ENCODE measurements around the gene TCTN3. TPM values are rescaled to one million over a fixed set of nuclear protein-coding genes. Genes with fewer than 3 reads are reported as not detected.

TCTN3 gene
- total RNA-seq, 1 experiment from 2014 or later = 41.7 TPM

DNA sequence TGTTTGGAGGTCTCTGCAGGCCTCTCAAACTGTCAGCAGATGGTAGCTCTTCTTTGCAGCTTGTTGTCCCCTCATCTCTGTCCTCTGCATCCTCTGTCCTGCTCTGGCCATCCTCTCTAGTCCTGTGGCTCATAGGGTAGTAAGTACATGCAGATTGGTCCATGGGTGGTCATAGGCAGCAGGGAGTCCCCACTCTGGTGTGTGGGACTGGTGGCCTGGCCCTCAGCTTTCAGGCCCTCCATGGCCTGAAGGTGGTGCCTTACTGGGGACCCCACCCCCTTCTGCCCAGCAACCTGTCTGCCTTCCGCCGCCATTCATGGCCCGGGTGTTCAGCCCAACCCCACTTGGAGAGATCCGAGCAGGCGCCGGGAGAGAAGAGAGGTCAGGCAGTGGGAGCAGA is 12.8 kb upstream of the TCTN3 start:
- CTCF ChIA-PET = interaction anchor here (1.8 kb wide), 1 partner anchor 13 kb away, joined by 4 read pairs; the partner anchor contains the start of gene TCTN3
- DNase-seq (ENCODE audit: low read depth, low spot score) (no peak), ATAC-seq (no peak)
- Histone ChIP-seq H3K4me3 (replicated peaks in 1 of 2; ENCODE audit: low read depth in 1 of 2, low read length in 2 of 2) (no peak overlapping the region), H2AFZ (ENCODE audit: low read depth, low read length, poor library complexity, severe bottlenecking) (no peak overlapping the region), H3K4me1 (ENCODE audit: control insufficient read depth in 1 of 2, insufficient read depth in 2 of 2, low read length in 2 of 2) (no peaks in the 10 kb centered on the region), H3K9me2 (ENCODE audit: insufficient read depth) (no peaks in the 10 kb centered on the region), H3K27me3 (ENCODE audit: insufficient read depth, low read length) (no peaks in the 10 kb centered on the region), H3K79me2 (ENCODE audit: insufficient read depth, low read length) (no peaks in the 10 kb centered on the region), H3K36me3 (ENCODE audit: control insufficient read depth in 1 of 2, insufficient read depth in 2 of 2, low read length in 2 of 2) (no peaks in the 10 kb centered on the region), H3K27ac (ENCODE audit: low read depth, low read length) (no peak overlapping the region), H4K20me1 (ENCODE audit: insufficient read depth) (no peaks in the 10 kb centered on the region), H3K9me3 (ENCODE audit: control insufficient read depth in 1 of 2, insufficient read depth in 1 of 2, low read depth in 1 of 2, low read length in 2 of 2) (no peaks in the 10 kb centered on the region; a peak in 1 of 4 replicates), H3K4me2 (ENCODE audit: low read length) (no peak overlapping the region), H3K9ac (ENCODE audit: low read length) (no peak overlapping the region)
- BruUV-seq (replicated peaks) = no TSS peak
- intact Hi-C loops (cut with micrococcal nuclease) = no loop called here
- TF ChIP-seq TCF7L2 (IDR thresholded peaks at IDR 0.05; ENCODE audit: borderline replicate concordance, extremely low read depth, insufficient read depth, insufficient read length) (no peak), CBX3 (IDR thresholded peaks at IDR 0.05; ENCODE audit: low read depth) (no peak), SRF (IDR thresholded peaks at IDR 0.05; ENCODE audit: low read depth) (no peak), ELF1 (IDR thresholded peaks at IDR 0.05; ENCODE audit: borderline replicate concordance, low read depth) (no peak), CEBPB (IDR thresholded peaks at IDR 0.05; ENCODE audit: low read depth) (no peak), POLR2AphosphoS5 (IDR thresholded peaks at IDR 0.05; ENCODE audit: low read depth, low read length) (no peak), ZFX (IDR thresholded peaks at IDR 0.05) (no peak), EZH2 (IDR thresholded peaks at IDR 0.05) (no peak), YY1 (IDR thresholded peaks at IDR 0.05; ENCODE audit: extremely low read depth, insufficient replicate concordance, low read depth, low read length) (no peak), FOSL1 (IDR thresholded peaks at IDR 0.05; ENCODE audit: low read depth) (no peak), JUND (IDR thresholded peaks at IDR 0.05) (no peak)
- TF ChIP-seq, protein P1, sequence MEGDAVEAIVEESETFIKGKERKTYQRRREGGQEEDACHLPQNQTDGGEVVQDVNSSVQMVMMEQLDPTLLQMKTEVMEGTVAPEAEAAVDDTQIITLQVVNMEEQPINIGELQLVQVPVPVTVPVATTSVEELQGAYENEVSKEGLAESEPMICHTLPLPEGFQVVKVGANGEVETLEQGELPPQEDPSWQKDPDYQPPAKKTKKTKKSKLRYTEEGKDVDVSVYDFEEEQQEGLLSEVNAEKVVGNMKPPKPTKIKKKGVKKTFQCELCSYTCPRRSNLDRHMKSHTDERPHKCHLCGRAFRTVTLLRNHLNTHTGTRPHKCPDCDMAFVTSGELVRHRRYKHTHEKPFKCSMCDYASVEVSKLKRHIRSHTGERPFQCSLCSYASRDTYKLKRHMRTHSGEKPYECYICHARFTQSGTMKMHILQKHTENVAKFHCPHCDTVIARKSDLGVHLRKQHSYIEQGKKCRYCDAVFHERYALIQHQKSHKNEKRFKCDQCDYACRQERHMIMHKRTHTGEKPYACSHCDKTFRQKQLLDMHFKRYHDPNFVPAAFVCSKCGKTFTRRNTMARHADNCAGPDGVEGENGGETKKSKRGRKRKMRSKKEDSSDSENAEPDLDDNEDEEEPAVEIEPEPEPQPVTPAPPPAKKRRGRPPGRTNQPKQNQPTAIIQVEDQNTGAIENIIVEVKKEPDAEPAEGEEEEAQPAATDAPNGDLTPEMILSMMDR (IDR thresholded peaks at IDR 0.05 in 2 of 3, conservative IDR thresholded peaks at IDR 0.05 in 1 of 3; ENCODE audit: borderline replicate concordance in 1 of 3, insufficient read depth in 1 of 3, low read depth in 2 of 3, low read length in 2 of 3) = no peak
- TF ChIP-seq, protein P2, sequence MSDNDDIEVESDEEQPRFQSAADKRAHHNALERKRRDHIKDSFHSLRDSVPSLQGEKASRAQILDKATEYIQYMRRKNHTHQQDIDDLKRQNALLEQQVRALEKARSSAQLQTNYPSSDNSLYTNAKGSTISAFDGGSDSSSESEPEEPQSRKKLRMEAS (IDR thresholded peaks at IDR 0.05) = no peak
- RAD21 ChIA-PET (ENCODE audit: low non-redundant PET in 1 of 2, low total read pairs in 2 of 2, uncharacterized antibody in 2 of 2, unreplicated experiment in 2 of 2) = no interaction called here
- POLR2A ChIA-PET = no interaction called here
